CD4-positive, alpha-beta T cell treated with Interleukin-17A for 1 hour (primary cell): Measurements from ENCODE around the gene JADE1.

Experiments used
- DNase-seq: peaks from one replicate; pipeline ENCODE4 v3.0.0-alpha.2; 2020

JADE1 gene

GRCh38 chr4:128809477-128810330, at the start of gene JADE1:
TSS of gene JADE1 (plus strand) at chr4:128809700. CDS start at chr4:128831759, 22,059 bp downstream.
- peak; percentile 94 for DNase-seq

DNA sequence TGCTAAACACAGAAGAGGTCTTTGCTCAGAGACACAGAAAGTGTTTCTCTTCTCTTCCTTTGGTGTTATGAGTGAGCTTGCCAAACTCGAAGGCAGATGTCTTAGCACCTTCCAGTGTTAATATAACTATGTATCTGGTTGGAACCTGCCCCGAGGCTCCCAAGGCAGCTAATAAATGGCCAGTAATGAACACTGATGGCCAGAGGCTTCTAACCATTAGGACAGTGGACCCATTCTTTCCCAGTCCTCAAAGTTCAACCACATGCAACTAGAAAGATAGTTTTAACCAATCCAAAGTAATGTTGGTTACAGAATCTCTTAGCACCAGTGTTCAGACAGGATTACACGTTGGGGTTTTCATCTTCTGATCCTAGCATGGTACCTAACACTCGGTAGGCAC, 42.7 kb upstream of the JADE1 start:
- no peak for DNase-seq

GRCh38 chr4:128768373-128768996, 41.0 kb upstream of the JADE1 start:
- no peak for DNase-seq

DNA sequence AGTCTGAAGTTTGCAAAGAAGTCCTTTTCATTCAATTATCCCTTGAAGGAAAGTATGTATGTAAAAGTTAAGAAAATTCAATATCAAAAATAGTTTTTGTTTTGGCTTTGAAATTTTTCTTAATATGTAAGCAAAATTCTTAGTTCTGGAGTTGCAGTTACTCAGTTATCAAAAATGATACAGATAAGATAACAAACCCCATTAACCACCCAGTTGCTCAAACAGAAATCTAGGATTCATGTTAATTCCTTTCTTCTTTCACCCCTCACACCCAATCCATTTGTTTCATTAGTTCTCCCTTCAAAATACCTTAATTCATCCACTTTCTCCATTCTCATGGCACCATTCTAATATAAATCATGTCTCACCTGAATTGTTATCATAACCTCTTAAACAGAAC, 40.5 kb upstream of the JADE1 start:
- no peak for DNase-seq

DNA sequence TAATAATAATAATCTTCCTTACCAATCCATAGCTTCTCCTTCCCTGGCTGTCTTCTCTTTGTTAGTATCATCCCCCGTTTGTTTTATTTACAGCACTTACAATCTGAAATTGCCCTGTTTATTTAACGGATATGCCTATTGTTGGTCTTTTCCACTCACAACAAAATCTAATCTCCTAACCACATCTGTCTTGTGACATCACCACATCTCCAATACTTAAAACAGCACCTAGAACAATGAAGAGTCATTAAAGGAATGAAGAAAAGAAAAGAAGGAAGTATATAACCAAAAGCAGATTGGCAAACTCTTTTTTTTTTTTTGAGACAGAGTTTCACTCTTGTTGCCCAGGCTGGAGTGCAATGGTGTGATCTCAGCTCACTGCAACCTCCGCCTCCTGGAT, 38.7 kb upstream of the JADE1 start:
- DNase-seq: no peak

GRCh38 chr4:128775477-128775876, 34.0 kb upstream of the JADE1 start:
- no peak for DNase-seq

DNA sequence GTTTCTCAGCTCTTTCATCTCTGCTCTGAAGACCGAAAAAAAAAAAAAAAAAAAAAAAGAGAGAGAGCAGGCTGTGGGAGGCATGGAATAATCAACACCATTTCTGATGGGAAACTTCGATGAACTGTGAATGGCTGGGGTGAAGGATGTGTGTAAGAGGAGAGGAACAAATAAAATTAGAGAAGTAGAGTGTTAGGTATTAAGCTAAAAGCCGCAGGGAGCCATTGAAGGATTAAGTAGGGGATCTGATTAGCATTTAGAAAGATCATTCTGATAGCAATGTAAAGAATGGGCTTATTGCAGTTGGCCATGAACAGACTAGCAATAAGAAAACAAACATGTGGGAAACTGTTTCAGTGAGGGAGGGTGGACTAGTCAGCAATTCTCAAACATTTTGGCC, 33.6 kb upstream of the JADE1 start:
- no peak for DNase-seq

- DNase-seq: no peak
Observed at GRCh38 chr4:128776794-128777216, 32.7 kb upstream of the JADE1 start.

DNA sequence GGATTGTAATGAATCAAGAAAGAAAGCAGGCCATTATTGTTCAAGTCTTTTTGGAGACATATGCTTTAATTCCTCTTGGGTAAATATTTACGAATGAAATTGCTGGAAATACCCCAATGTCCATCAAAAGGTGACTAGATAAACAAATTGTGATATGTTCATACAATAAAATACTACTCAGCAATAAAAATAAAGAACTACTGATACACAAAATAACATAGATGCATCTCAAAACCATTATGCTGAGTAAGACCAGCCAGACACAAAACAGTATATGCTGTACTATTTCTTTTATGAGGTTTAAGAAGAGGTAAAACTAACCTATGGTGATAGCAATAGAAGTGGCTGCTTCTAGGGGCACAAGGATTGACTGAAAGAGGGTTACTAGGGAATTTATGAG, 28.8 kb upstream of the JADE1 start:
- no peak for DNase-seq

DNA sequence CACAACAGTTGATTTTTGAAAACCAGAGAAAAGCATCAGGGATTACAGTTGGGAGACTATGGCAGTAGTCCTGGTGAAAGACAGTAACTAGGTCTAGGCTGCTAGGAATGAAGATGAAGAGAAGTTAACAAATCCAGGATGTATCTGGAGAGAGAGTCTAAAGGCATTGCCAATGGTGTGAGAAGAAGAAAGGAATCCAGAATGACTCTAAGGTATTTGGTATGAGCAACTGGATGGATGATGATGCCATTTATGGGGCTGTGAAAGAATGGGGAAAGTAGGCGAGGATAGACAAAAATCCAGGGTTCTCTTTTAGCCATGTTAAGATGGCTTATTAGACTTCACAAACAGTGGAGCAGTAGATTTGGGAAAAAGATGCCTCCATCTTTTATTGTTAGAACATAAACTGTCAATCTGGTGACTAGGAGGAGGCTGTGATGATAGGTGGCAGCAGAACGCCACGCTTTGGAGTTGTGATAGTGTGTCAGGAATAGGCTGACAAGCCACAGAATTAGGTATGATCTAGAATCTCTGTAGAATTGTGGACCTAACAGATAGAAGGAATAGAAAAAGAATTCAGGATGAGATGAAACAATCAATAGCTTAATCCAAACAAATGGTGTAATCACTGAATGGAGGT, 27.3 kb upstream of the JADE1 start:
- DNase-seq: peak; percentile 64

GRCh38 chr4:128782875-128783614, 26.5 kb upstream of the JADE1 start:
- no peak for DNase-seq

- no peak for DNase-seq
Observed at GRCh38 chr4:128787509-128788311, 21.8 kb upstream of the JADE1 start.

GRCh38 chr4:128793859-128794672, 15.4 kb upstream of the JADE1 start:
- DNase-seq: no peak

GRCh38 chr4:128796934-128797333, 12.6 kb upstream of the JADE1 start:
- no peak for DNase-seq

DNA sequence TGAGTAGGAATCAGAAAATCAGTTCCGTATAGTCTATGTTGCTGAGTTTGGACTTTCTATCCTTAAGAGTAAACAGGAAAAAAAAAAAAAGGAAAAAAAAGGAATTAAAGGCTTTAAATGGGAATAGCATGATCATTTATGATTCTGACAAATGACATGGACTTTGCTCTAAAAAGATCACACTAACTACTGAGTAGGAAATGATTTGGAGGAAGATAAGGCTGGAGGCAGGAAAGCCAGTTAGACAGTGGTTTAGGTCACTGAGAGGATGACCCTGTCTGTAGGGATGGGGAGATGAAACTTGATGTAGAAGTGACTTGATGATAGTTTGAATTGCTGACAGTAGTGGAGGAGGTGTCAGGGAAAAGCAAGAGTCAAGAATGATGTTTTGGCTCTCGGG, 9.2 kb upstream of the JADE1 start:
- no peak for DNase-seq

DNA sequence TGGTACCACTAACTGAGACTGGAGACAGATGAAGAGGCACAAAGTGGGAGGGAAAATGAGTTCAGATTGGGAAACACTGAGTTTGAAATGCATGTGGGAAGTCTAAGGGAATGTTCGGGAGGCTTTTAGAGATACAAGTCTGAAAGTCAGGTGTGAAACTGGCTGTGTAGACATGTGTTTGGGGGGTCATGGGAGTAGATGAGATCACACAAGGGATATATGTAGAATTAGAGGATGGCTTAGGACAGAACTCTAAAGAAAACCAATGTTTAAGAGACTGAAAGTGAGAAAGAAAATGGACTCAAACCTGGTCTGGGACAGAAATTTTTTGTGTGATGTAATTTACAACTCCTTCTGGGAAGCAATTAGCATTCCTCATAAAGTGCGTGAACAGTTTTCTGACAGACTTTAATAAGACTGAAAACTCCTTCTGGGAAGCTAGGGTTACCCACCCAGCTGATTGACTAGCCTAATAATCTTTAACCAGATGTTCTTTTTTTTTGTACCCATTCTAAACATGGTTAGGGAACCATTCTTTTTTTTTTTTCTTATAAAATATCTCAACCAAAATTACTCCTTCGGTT, 8.7 kb upstream of the JADE1 start:
- no peak for DNase-seq

- DNase-seq: no peak
Observed at GRCh38 chr4:128802680-128803628, 6.5 kb upstream of the JADE1 start.

DNA sequence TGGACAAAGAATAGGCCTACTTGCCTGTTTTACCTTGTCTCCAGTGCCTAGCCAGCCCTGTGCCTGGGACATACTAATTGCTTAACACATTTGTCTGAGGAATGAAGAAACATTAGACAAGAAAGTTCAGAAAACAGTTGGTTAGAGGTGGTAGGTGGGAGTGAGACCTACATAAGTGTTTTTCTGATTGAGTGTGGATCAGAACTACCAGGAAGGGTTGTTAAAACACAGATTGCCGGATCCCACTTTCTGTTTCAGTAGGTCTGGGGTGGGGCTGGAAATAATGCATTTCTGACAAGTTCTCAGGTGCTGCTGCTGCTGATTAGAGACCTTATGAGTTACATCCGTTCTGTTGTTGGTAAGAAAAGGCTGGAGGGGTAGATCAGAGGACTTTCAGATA, 5.7 kb upstream of the JADE1 start:
- no peak for DNase-seq

GRCh38 chr4:128810331-128810870, 901 bp downstream of the JADE1 start:
- peak; percentile 25 for DNase-seq
